ENCODE results near the gene TMEM270. TPM values are rescaled to one million over a fixed set of nuclear protein-coding genes. Genes with fewer than 3 reads are reported as not detected.

TMEM270 gene
- total and polyA plus RNA-seq, 3 donors from 2014 or later, result 37.3 to 113 (median 70.1) TPM

DNA sequence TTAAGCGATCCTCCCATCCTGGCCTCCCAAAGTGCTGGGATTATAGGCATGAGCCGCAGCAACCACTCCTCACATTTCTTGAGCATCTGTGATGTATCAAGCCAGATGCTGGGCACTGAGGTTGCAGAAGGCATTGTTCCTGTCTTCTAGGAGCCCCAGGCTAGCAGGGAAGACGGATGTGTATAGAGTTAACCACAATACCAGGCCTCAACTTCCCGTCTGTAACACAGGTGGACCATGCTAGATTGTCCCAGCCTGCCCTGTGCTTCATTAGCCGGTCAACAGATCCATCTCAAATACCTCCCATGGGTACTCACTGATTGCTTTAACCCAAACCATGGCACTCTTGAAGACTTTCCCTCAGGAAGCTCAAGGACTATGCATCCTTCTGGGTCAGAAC is 32.0 kb upstream of the TMEM270 start:
- Histone ChIP-seq H3K27ac (no peak overlapping the region), H3K4me1 (peaks cover 13% of the 10 kb centered on the region), H3K9me3 (no peaks in the 10 kb centered on the region), H3K27me3 (no peaks in the 10 kb centered on the region), H3K36me3 (ENCODE audit: low read depth, missing control alignments) (no peaks in the 10 kb centered on the region), H3K4me3 (no peak overlapping the region)
- no peak for TF ChIP-seq POLR2A (IDR thresholded peaks at IDR 0.05)
- TF ChIP-seq, protein P1, sequence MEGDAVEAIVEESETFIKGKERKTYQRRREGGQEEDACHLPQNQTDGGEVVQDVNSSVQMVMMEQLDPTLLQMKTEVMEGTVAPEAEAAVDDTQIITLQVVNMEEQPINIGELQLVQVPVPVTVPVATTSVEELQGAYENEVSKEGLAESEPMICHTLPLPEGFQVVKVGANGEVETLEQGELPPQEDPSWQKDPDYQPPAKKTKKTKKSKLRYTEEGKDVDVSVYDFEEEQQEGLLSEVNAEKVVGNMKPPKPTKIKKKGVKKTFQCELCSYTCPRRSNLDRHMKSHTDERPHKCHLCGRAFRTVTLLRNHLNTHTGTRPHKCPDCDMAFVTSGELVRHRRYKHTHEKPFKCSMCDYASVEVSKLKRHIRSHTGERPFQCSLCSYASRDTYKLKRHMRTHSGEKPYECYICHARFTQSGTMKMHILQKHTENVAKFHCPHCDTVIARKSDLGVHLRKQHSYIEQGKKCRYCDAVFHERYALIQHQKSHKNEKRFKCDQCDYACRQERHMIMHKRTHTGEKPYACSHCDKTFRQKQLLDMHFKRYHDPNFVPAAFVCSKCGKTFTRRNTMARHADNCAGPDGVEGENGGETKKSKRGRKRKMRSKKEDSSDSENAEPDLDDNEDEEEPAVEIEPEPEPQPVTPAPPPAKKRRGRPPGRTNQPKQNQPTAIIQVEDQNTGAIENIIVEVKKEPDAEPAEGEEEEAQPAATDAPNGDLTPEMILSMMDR (IDR thresholded peaks at IDR 0.05), result no peak
- intact Hi-C loops (cut with DNase I; ENCODE audit: low total_unique reads), result loop anchor here (10.0 kb wide), 1 partner anchor 74 kb away; no protein-coding TSS in a partner anchor
- DNase-seq, result no peak
- WGBS, 2 donors, result 93 to 94% methylated on average over 4 to 5 of the region's 5 CpGs

DNA sequence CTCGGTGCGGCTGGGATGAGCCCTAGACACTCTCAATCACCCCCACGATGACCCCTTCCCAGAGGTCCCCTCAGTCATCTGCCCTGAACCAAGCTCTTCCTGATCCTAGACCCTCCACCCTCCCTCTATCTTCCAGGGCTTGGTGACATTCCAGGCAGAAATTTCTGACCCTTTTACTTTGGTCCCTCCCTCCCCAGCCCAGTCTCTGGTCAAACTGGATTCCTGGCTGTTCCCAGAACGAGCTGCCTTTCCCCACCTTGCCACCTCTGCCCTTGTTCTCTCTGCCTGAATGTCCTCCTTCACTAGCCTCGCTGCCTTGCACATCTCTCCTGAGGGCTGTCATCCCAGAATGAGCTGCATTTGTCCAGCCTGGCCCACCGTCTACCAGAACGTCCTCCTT is 31.5 kb upstream of the TMEM270 start:
- Histone ChIP-seq H3K4me3 (no peak overlapping the region), H3K27ac (no peak overlapping the region), H3K4me1 (peaks cover 13% of the 10 kb centered on the region), H3K36me3 (ENCODE audit: low read depth, missing control alignments) (no peaks in the 10 kb centered on the region), H3K9me3 (no peaks in the 10 kb centered on the region), H3K27me3 (no peaks in the 10 kb centered on the region)
- intact Hi-C loops (cut with DNase I; ENCODE audit: low total_unique reads), result loop anchor here (10.0 kb wide), 1 partner anchor 75 kb away; no protein-coding TSS in a partner anchor
- no peak for TF ChIP-seq POLR2A (IDR thresholded peaks at IDR 0.05)
- TF ChIP-seq, protein P1 (IDR thresholded peaks at IDR 0.05), result no peak
- DNase-seq, result no peak
- WGBS, 2 donors, result 58 to 70% methylated on average over 7 of the region's 7 CpGs

DNA sequence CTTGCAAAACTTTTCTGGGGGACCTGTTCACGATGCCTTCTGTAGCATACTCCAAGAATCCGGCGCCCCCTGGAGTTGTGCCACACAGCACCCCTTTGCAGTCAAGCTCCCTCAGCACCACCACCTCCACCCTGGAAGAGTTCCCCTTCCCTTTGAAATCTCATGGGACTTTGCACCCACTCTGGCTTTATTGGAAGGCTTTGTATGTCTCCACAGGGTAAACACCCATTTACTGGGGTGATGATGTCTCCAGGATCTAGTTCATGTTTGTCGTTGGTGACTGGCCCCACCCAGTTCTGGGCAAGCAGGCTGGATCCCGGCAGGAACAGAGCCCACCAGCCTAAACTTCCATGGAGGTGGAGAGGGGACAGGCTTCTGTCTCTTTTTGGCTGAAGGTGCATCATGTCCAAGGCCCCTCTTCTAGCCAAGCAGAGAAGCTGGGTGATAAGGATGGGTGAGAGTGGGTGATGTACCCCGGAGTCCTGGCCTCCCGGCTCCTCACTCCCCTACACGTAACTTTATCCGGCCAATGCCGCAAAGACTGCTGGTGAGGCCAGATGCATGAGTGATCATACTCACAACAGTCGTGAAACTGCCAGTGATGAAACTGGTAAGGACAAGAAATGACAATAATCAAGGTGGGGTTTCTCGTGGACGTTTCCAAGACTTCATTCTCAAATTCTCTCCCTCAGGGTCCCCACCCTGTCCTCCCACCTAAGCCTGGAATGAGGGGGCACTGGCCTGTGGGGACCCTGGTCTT is 30.9 kb upstream of the TMEM270 start:
- H3K4me3 ChIP-seq, result no peak overlapping the region
- DNase-seq, result no peak
- no peaks in the 10 kb centered on the region for H3K36me3 ChIP-seq (ENCODE audit: low read depth, missing control alignments)
- H3K4me1 ChIP-seq, result peaks cover 13% of the 10 kb centered on the region
- H3K27ac ChIP-seq, result no peak overlapping the region
- intact Hi-C loops (cut with DNase I; ENCODE audit: low total_unique reads), result loop anchor here (10.0 kb wide), 1 partner anchor 75 kb away; no protein-coding TSS in a partner anchor
- TF ChIP-seq, protein P1 (IDR thresholded peaks at IDR 0.05), result no peak
- no peak for TF ChIP-seq POLR2A (IDR thresholded peaks at IDR 0.05)
- WGBS, 2 donors, result 77 to 87% methylated on average over 13 of the region's 13 CpGs
- no peaks in the 10 kb centered on the region for H3K9me3 ChIP-seq
- no peaks in the 10 kb centered on the region for H3K27me3 ChIP-seq

DNA sequence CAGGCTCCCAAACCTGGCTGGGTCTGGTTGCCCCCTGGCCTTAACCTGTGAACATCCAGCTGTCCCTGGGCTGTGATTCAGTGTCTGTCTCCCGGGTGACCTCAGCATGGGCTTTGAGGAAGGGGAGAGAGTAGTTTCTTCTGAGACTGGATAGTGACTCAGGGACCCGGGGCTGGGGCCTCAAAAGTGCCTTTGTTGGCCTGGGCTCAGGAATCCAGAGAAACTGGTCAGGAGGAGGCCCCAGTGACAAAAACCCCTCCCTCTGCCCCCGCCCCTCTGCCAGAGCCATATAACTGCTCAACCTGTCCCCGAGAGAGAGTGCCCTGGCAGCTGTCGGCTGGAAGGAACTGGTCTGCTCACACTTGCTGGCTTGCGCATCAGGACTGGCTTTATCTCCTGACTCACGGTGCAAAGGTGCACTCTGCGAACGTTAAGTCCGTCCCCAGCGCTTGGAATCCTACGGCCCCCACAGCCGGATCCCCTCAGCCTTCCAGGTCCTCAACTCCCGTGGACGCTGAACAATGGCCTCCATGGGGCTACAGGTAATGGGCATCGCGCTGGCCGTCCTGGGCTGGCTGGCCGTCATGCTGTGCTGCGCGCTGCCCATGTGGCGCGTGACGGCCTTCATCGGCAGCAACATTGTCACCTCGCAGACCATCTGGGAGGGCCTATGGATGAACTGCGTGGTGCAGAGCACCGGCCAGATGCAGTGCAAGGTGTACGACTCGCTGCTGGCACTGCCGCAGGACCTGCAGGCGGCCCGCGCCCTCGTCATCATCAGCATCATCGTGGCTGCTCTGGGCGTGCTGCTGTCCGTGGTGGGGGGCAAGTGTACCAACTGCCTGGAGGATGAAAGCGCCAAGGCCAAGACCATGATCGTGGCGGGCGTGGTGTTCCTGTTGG is 30.0 kb upstream of the TMEM270 start, which contains the start of gene CLDN4:
Gene CLDN4, plus strand, starts transcription at position 316 of the 903 bp plus-strand sequence. Its CDS starts 206 bp downstream, at position 522.
- Histone ChIP-seq H3K27me3 (no peaks in the 10 kb centered on the region), H3K9me3 (no peaks in the 10 kb centered on the region), H3K27ac (no peak within 1 kb of the TSS), H3K4me3 (no peak within 1 kb of the TSS), H3K4me1 (peaks cover 13% of the 10 kb centered on the region), H3K36me3 (ENCODE audit: low read depth, missing control alignments) (no peaks in the 10 kb centered on the region)
- no peak for TF ChIP-seq POLR2A (IDR thresholded peaks at IDR 0.05)
- TF ChIP-seq, protein P1 (IDR thresholded peaks at IDR 0.05), result no peak
- DNase-seq, result no peak
- intact Hi-C loops (cut with DNase I; ENCODE audit: low total_unique reads), result no loop called here
- WGBS, 2 donors, result 77 to 83% methylated on average over 12 to 42 of the region's 42 CpGs
